ENCODE measurements around the gene SOX5.

The SOX5 gene

DNA sequence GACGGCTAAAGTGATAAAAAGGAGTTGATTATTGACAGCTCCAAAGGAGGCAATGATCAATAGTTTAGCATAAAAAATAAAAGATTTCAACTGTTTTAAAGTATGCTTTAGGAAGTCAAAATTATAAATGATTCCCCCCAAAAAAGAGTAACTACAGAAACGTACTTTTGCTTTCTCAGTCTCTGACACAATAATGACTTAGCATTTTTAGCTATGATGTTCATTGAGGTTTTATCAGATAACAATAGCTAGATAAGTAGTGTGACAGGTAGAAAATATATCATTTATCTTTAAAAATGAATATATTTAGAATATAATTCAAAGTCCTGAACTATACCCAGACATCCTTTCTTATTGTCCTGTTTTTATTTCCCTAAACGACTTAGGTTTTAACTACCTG lies 352.9 kb downstream of the SOX5 start:
- no peak for DNase-seq (ENCODE audit: low read depth)

DNA sequence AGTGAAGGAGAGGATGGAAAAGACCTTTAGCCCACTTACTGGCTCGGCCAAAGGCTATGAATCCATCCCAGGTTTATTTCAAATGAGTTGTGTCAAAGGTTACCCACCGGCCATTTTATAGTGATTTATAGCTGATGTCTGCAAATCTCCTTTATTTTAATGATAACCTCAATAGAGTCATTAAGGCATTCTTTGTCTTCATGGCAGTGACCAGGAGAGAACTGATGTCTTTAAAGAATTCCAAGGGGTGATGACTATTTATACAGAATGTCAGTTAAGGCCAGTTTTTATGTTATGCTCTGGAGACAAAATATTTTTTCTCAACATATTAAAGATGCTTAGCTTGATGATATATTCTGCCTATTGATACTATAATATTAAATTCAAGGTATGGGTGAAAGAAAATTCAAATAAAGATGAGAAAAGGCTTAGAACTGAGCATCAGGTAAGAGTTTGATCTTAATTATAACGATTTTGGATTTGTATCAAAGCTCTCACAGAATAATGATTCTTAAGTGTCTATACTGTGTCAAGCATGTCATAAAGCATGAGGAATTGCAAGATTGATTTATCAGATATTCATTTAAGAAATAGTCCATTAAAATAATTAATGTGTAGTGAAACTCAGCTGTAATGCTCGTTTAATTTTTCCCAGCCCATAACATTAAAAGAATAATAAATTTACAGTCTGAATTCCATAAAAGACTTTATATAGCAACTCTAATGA lies 361.5 kb downstream of the SOX5 start:
- no peak for DNase-seq (ENCODE audit: low read depth)

DNA sequence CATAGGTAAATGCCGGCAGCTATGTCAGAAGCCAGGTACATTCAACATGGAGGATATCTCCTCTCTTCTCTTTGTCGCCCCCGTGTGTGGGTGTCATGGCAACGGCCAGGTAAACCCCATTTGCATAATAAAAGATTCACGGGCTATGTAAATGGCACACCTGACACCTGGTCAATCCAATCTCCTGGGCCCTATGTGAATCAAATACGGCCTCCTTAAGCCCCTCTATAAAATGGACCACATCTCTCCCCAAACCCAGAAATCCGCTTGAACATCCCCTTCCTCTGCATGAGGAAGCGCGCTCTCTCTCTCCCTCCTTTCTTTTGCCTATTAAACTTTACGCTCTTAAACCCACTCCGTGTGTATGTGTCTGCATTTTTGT lies 363.7 kb downstream of the SOX5 start:
- no peak for DNase-seq (ENCODE audit: low read depth)

DNA sequence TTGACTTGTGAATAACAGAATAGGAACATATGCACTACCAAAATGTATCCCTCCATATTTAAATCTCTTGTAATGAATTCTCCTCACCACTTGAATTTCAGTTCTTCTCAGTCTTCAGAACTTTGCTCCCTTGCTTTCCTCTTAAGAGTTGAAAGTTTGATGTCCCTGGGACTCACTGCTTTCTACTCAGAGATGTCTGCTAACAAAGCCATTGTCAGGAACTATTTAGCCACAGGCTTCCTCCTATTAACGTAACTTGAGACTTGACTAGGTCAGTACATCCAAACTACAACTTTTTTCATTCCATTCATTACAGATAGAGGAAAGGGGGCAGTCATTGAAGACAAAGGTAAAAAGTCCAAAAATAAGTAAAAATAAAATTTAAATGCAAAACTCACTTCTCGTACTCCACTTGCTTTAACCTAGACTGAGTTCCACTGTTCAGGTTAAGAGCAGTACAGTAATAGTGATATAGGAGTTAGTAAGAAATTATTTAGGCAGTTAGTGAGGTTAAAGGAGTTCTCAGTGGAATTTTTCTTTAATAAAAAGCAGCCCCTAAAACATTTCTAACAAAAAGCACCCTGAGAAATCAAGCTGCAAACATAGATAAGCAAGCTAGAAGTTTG lies 364.2 kb downstream of the SOX5 start:
- DNase-seq (ENCODE audit: low read depth) = no peak

DNA sequence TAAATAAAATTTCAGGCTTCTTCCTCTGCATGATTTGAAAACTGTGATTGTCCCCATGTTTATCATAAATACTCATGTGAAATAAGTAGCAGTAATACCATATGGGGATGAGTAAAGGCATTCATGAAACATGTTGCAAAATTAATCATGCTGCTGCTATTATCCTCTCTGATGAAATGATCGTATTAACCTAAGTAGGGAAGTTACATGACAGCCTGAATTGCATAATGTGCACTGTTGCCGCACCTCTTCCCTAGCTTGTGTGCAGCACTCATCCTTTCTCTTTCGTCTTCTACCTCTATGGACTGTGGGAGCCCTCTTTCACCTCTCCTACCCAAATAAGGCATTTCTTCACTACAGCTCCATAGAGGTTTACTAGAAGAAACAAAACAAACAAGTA lies 367.6 kb downstream of the SOX5 start:
- no peak for DNase-seq (ENCODE audit: low read depth)

DNA sequence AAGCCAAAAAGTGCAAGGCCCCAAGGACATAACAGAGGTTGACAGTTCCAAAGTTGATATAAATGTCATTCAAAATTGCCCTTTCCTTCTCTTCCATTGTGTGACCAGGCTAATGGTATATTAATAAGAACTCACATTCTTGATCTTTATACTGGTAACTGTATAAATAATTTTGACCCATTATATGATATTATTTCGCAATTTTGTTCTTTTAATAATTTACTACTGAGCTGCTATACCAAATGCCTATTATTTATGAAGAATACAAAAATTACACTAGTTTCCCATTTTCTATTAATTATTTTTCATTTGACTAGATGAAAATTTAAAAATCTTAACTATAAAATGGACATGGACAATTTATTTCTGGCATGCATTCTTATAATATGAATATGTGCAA lies 370.2 kb downstream of the SOX5 start:
- DNase-seq (ENCODE audit: low read depth) = no peak

DNA sequence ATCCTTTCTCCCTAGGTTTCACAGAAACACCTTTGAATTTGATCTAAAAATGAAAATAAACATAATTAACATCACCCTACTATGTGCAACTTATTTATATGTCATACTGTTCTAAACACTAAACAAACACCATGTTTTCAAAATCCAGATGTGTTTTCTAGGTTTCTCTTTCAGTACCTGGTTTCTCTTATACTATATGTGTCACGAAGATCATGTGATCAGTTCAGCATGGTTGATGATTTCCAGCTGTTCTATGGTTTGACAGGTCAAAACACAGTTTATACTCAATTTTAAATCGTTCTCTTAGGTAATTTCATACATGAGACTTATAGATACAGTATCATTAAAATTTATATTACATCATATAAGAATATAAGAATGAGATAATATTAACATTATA lies 373.1 kb downstream of the SOX5 start:
- no peak for DNase-seq (ENCODE audit: low read depth)

DNA sequence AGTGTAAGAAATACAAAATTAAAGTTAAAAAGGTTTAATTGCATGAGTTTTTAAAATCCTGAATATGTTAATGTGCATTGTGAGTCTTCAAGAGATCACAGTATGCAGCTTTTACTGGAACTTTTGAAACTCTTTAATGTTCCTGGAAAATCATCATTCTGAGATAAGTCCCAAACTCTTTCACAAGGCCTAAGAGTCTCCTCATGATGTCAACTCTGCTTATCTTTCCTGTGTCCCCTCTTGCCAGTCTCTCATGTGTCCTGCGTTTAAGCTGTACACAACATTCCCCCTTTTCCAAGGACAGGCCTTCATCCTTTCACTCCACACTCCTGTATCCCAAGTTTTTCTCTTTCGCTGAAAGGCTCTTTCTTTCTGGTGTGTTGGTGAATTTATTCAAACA lies 380.1 kb downstream of the SOX5 start:
- no peak for DNase-seq (ENCODE audit: low read depth)

DNA sequence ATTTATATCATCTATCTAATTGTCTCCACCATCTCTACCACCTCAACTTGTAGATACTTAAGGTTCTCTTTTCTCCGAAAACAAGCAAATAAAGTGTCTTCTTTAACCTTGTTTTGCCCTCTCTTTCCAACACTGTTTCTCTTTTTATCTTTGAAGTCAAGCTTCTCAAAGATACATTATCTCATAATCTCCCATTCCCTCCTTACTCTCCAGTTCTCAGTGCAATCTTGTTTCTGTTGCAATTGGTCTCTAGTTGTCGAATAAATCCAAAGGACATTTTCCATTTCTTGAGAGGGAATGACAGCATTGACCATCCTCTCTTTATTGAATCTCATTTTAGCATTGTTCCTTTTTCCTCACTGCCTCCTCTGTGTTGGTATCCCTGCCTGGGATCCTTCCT lies 383.3 kb downstream of the SOX5 start:
- DNase-seq (ENCODE audit: low read depth) = no peak

DNA sequence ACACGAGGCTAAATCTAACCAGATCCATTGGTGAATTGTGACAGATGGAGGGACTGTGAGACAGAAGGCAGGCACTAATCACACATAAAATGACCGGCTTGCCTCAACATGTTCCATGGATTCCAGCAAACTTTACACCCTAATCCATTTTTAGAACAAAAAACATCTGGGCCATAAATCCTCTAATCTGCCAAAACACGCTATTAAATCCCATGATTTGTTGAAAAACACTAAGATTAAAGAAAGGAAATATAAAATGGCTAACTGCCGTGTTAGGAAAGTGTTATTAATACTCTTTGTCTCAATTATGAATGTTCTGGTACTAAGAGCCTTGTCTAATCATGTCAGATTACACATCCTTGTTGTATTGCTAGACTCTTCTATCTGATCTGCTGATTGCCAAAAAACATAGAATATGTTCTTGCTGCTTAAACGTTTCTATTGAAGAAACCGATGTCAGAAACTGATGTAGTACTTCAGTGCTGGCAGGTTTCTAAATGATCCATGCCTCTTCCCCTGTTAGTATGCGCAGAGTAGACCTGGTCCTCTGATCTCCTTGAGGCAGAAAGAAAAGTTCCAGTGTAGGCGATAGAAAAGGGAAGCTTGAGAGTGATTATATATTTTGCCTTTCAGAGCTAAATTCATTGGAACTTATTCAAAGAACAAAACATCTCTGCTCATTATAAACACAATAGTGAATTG lies 384.9 kb downstream of the SOX5 start:
- DNase-seq (ENCODE audit: low read depth) = no peak

DNA sequence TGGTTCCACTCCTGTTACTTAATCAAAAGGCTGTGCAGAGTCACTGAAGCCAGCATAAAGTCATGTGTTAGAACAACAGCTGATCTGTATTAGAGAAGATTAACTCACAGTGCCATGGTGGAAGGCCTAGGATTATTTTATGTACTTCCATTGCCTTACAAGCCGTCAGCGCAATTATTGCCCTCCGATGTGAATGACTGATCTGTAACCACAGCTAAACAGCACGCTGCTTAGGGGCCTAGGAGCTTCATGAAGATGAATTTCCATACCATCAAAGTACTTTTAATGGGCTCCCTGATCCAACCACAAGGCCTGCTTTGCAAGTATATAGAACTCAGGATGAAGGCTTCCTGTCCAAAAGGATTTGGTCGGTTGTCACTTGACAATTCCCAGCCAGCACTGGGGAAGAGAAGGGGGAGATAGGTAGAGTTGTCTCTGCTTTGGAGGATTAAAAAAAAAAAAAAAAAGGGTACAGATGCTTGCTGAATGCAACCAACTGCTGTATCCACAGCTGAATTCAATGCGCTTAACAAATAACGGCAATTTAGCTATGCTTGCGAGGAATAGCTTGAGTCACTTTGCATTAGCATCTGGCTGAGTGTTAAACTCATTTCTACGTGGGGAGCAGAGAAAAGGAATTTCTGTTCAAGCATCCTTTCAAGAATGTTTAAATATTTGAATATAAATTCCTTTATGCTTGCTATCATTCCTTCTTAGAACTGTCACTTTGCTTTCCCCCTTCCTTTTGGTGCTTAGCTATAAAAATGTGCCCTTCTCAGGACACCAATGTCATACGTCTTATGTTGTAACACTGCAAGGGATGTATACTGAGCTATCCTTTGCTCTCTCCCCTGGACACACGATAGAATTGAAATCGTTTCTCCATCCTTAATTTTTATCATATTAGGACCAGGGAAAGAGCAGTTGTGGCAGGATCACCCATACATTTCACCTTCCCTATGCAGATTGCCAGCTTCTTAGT lies 387.8 kb downstream of the SOX5 start:
- DNase-seq (ENCODE audit: low read depth) = no peak

DNA sequence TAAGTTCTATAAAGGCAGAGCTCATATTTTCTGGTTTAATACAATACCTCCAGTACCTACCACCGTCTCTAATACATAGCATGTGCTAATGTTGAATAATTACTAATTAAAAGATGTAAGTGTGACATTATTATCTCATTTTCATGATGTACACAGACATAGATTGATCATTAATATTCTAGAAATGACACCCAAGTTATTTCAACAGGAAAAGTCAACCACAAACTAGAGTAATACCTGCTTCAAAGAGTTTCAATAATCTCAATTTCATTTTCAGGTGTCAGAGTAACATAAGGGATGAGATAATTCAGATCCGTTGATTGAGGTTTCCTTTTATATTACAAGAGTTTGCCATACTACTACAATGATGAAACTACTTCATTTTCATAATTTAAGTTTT lies 388.9 kb downstream of the SOX5 start:
- no peak for DNase-seq (ENCODE audit: low read depth)

DNA sequence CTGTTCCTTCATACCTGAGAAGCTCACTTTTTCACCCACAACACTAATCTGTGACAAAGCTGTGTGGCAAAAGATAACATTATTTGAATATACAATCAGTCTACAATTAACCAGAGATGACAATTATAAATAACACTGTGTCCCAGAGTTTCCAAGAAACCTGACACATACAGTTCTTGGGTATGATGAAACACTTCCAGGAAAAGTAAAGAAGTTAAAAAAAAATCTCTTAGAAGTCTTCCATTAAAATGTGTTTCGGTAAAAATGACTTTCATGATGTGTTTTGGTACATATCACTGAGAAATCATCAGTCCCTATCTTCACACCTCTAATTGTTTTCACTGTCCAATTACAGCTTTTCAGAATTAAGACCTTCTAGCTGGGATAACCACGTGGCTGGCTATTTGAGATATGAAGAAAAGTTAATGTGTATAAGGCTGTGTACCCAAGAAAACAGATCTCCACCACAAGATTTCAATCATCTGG lies 390.2 kb downstream of the SOX5 start:
- no peak for DNase-seq (ENCODE audit: low read depth)

DNA sequence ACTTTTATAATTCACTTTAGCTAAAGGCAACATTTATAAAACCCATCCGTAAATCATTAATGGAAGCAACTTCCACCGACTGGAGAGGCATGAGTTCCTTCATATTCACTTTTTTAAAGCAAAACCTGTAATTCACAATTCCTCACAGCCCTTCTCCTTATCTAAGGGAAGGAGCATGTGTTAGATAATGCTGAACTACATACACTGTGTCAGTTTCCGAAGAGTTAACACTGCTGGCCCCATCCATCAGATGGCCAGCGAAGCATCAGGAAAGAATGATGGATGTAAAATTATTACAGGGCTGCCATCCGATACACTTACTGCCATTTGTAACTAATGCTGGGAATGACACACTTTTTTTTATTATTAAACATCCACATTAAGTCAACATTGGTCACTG lies 392.8 kb downstream of the SOX5 start:
- no peak for DNase-seq (ENCODE audit: low read depth)

DNA sequence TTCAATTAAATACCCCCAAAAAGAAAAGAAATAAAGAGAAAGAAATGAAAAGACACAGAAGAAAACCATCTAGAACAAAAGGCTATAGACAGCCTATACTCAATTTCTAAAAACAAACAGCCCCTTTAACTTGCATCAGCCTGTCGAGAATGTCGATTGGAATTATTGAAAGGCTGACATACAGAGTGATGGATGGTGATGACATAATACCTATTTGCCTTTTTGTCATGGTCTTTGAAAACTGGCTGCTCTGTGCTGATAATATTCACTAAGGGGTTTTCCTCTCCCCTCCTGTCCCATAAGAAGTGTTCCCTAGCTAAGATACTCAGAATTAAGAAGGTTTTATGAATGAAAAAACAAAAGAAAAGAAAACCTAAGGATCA lies 393.7 kb downstream of the SOX5 start:
- no peak for DNase-seq (ENCODE audit: low read depth)

DNA sequence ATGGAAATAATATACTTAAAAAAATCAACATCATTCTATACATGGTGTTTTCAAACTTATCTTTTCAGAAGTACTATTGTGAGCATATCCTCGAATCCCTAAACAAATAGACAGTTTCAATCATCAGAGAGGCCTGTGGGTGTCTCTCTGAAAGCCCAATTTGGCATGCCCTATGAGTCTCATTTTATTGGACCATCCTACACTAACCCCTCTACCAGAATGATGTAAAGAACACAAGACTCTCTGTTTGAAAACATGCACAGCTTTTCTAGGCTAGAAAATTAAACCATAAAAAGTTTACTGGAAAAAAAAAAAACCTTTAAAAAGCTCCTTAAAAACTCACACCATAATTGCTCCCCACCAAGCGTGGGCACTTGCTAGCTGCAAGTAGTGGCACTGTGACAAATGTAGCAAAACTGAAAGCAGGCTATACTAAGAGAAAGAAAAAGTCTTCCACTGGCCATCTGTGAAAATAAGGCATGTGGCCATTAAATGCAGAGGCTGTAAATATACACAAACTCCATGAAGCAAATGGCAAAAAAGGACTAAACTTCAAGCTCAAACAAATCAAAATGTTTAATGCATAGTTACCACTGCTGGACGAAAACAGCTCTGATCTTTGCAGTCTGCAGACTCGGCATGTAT lies 394.2 kb downstream of the SOX5 start:
- no peak for DNase-seq (ENCODE audit: low read depth)

DNA sequence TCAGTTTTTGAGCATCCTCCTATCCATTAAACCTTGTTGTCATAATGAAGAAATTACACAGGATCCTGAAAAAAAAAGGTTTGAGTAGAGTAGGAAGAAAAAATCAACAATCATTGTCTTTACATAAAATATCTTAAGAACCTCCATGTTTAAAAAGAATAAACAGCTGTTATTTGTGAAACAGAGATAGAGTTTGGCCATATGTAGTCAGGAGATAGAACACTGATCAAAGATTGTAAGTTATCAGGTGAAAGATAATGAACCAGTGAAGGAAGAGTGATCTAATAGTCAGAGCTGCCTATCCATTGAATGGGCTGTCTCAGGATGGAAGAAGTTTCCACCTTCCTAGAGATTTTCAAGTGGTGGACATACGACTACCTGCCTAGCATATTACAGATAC lies 397.1 kb downstream of the SOX5 start:
- no peak for DNase-seq (ENCODE audit: low read depth)

DNA sequence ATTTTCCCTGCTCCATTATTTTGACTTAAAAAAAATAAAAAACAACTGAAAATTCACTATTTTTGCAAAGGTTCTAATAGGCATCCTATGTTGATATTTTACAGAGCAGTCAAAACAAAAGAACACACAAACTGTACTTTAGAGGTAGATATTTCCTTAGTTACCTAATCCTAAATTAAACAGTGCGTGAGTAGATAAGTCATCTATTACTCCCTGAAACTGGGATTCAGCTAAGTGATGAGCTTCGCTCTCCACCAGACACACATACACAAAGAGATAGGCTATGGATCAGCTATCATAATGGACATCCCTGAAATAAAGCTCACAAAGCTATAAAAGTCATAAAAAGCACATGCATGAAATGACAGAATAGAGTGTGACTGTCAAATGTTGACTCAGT lies 398.7 kb downstream of the SOX5 start:
- DNase-seq (ENCODE audit: low read depth) = no peak

DNA sequence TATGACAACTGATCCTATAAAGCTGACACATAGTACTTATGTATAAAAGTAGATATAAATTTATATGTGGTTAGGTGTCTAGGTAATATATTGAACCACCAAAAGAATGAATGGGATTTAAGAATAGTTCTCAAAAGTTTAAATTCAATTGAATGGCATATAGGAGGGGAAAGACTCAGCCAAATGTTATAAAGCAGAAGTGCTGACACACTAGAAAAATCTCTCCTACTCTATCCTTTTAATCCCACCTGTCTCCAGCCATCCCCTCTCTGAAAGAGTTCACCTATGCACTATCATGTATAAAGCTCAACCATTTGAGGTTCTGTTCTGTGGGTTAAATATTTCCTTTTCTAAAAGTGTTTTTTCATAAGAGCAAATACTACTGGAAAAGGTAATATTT lies 400.7 kb downstream of the SOX5 start:
- DNase-seq (ENCODE audit: low read depth) = no peak

DNA sequence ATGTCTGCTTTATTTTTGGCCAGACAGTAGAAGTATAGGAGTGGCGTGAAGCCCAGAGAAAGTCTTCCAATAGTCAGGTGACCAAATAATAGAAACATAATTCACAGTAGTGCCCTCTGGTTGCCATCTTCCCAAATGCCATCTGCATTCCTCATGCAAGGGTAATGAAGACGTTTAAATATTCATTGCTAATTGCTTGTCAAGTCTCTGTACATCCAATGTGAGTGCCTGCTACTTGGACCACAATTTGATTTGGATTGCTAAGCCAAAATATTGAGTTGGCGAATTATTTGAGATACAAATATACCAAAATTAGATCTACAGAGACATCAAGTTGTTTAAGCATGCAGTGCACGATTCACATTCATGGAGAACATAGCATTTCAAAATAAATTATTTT lies 402.7 kb downstream of the SOX5 start:
- DNase-seq (ENCODE audit: low read depth) = no peak

DNA sequence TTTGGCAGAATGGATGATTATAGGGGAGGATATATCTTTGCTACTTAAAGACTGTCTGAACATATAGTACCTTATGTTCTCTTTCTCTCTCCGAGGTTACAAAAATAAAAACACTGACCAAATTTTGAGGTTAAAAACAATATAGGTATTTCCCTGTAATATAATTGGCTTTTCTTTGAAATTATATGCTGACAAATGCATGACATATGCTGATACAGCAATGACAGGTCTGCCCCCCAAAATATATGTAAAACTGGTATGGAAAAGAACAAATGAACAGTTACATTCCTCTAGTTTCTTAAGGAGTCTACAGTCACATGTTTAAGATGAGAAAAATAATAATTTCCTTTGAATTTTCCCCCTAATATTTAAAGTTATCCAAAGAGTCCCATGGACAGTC lies 405.7 kb downstream of the SOX5 start:
- no peak for DNase-seq (ENCODE audit: low read depth)

DNA sequence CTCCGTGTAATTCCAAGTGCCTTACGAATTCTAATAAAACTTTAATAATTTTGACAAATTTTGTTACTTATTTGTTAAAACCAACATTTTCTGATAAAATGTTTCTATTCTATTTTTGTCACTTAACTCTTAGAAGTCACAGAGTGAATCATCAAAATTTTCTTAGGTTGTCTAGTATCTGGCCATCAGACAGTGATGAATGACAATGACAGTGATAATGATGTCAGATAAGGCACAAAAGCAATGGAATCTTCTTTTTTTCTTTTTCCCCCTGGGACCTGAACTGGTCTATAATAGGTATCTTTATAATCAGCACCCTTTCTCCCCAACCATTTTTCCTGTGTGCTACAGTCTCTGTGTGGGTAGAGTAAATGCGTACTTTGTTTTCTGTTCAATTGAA lies 407.3 kb downstream of the SOX5 start:
- no peak for DNase-seq (ENCODE audit: low read depth)

Data from activated T-cell treated with anti-CD3 and anti-CD28 coated beads for 48 hours (primary cell).